ENCODE data around the gene AK9.

- TF ChIP-seq CTCF (conservative IDR thresholded peaks at IDR 0.05; ENCODE audit: low read depth, low read length) (no peak), EZH2 (IDR thresholded peaks at IDR 0.05; ENCODE audit: borderline replicate concordance, low read depth, low read length, poor library complexity, severe bottlenecking) (no peak)
Measured at GRCh38 chr6:109701221-109701620, 10.2 kb upstream of the AK9 start.

All from A673 (cell line).